Skeletal muscle cell (primary cell): ENCODE data around the gene CPNE7.

Experiments
- DNase-seq: peaks from one replicate; pipeline ENCODE4 v3.0.0-alpha.2; 2010; ENCODE audit warnings: low read depth
- H3K4me3 ChIP-seq: 2 replicates; pipeline ENCODE4 v1.5.1; 2011; ENCODE audit warnings: low read depth, mild to moderate bottlenecking, control low read depth, low read length, moderate library complexity

CPNE7 gene

GRCh38 chr16:89575247-89576152 is at the start of gene CPNE7:
Gene CPNE7 (plus strand): TSS chr16:89575758. CDS start chr16:89575898, 140 bp downstream.
- no peak for DNase-seq
- peak within 1 kb of the TSS; percentile 58 for H3K4me3 ChIP-seq

GRCh38 chr16:89529097-89529496 is 46.5 kb upstream of the CPNE7 start:
- DNase-seq = no peak
- H3K4me3 ChIP-seq = no peak overlapping the region

DNA sequence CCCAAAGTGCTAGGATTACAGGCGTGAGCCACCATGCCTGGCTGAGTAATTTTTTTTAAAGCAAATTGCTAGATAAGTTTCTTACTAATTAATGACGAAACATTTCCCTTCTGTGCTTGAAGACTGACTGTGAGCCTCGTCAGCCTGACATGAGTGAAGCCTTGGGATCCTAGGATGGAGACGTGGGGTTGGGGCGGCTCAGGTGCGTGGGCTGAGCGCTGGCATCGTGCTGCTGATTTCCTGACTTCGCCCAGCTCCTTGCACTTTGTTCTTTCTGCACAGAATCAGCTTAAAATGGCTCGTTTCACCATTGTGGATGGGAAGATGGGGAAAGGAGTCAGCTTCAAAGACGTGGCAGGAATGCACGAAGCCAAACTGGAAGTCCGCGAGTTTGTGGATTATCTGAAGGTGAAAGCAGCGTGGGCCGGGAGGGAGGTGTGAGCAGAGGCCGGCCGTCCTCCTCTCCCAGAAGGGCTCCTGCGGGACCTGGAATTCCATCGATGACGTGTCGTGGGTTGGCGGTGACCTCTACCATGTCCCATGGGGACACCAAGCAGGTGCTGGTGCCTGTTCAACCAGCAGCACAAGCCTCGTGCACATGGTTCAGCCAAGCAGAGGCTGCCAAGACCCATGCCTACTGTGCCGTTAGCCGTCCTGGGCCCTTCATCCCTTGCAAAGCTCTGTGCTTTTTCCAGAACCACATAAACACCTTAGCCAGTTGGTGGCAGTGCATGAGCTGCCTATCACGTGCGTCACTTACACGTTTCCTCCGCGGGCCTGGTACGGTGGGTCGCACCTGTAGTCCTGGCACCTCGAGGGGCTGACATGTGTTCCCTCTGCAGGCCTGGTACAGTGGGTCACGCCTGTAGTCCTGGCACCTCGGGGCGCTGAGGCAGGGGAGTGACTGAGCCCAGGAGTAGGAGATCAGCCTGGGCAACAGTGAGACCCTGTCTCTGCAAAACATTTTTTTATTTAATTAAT is 44.9 kb upstream of the CPNE7 start:
- no peak overlapping the region for H3K4me3 ChIP-seq
- DNase-seq = no peak

DNA sequence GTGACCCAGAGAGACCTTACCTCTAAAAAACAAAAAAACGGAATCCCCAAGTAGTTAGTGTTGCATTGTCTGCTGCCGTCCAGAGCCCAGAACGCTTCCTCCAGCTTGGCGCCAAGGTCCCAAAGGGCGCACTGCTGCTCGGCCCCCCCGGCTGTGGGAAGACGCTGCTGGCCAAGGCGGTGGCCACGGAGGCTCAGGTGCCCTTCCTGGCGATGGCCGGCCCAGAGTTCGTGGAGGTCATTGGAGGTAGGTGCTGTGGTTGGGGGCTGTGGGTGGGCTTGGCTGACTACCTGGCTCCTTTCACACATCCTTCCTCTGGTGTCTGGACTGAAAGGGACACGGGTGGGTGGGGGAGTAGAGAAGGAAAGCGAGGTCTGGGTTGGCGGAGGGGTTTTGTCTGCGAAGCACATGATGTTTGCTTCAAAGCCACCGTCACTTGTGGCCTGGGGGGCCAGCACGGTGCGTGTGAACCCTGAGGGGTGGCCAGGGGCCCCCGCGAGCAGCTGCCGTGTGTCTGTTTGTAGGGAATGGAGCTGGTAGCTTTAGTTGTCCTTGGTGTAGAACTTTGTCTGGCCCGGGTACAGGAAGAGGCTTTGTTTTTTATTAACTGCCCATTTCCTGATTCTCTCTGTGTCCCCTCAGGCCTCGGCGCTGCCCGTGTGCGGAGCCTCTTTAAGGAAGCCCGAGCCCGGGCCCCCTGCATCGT is 43.6 kb upstream of the CPNE7 start:
- DNase-seq = no peak

DNA sequence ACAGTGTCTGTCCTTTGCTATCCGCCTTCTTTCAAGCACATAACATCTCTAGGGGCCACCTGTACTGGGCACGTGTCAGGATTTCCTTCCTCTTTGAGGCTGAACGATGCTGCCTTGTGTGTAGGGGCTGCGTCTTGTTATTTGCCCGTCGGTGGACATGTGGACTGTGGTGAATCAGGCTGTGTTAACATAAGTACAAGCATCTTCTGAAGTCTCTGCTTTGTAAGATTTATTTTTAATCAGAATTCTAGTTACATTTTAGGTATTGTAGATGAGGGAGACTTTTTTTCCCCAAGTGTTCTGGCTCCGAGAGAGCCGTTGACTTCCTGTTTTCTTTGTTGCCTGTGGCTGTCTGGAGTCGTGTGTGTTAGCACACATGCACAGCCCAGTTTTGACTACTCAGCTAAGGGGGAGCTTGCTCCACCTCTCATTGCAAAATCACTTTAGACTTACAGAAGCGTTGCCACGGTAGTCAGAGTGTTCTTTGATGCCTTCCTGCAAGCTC is 41.3 kb upstream of the CPNE7 start:
- no peak overlapping the region for H3K4me3 ChIP-seq
- peak; percentile 39 for DNase-seq

More for the DNA sequence above, 43.6 kb upstream of the CPNE7 start:
- H3K4me3 ChIP-seq = no peak overlapping the region

DNA sequence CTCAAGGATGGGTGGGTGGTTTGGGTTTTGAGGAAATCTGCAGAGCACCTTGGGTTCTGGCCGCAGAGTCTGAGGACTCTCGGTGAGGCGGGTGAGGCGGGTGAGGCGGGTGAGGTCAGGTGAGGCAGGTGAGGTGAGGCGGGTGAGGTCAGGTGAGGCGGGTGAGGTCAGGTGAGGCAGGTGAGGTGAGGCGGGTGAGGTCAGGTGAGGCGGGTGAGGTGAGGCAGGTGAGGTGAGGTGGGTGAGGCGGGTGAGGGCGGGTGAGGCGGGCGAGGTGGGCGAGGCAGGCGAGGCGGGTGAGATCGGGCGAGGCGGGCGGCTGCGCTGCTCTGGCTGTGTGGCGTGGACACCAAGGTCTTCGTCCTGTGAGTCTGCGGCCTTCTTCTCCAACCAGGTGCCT is 39.2 kb upstream of the CPNE7 start:
- H3K4me3 ChIP-seq = no peak overlapping the region
- DNase-seq = no peak

DNA sequence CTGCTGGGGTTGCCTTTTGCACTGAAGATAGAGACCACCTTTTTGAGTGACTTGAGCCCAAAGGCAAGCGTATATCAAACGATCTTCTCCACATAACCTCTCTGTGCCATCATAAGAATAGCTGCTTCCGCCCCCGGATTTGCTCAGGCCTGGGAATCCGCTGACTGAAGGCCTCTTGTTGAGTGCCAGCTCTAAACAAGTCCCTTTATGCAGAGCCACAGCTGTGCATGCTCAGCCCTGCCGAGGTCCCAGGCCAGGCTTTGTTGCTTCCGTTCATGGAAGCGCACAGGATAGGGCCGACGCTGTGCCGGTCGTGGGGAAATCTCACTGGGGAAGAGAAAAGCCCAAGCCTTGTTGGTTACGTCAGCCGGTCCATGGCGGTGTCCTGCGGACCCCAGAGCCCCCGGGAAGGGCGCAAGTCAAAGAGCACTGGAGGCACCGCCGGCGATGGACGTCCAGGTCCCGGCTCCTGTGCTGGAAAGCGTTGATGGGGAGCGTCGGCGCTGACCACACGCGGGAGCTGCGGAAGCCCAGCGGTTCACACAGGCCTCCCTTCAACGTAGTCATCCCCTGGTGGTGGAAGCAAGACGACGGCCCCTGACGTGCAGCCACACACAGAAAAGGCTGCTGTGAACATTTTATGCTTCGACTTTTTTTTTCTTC is 38.5 kb upstream of the CPNE7 start:
- H3K4me3 ChIP-seq = no peak overlapping the region

GRCh38 chr16:89537549-89537925 is 38.0 kb upstream of the CPNE7 start:
- no peak overlapping the region for H3K4me3 ChIP-seq
- no peak for DNase-seq

More for the DNA sequence above, 38.5 kb upstream of the CPNE7 start:
- no peak for DNase-seq

- no peak overlapping the region for H3K4me3 ChIP-seq
- no peak for DNase-seq
These were observed 37.3 kb upstream of the CPNE7 start for GRCh38 chr16:89538286-89538685.

GRCh38 chr16:89540557-89540956 is 35.0 kb upstream of the CPNE7 start:
- H3K4me3 ChIP-seq = no peak overlapping the region
- DNase-seq = no peak

DNA sequence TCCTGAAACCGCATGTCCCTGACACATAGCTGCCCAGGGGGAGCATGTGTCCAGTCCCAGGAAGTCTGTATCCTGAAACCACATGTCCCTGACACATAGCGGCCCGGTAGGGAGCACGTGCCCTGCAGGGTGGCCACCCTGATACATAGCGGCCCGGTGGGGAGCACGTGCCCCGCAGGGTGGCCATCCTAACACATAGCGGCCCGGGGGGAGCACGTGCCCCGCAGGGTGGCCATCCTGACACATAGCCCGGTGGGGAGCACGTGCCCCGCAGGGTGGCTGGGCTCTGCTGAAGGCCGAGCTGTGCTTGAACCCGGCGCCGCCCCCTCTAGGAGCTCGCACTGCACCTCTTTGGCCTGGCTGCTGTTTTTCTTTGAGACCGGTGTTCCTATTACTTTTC is 33.8 kb upstream of the CPNE7 start:
- DNase-seq = no peak
- no peak overlapping the region for H3K4me3 ChIP-seq

DNA sequence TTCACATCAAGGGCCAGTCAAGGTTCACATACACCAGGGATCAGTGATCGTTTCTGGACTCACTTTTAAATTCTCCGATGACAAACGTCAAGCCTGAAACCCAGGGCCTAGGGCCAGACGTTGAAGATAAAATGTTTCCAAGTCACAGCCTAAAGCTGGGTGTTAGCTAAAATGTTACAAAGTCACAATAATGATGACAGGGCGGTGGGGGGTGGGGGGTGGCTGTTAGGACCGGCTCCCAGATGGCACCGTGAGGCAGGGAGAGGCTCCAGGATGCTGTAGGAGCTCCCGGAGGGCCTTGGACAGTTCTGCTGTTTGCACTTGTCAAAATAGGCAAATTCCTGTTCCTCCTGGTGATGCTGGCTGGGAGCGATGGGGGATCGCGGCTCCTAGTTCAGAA is 31.4 kb upstream of the CPNE7 start:
- no peak overlapping the region for H3K4me3 ChIP-seq
- DNase-seq = no peak

GRCh38 chr16:89544713-89545043 is 30.9 kb upstream of the CPNE7 start:
- H3K4me3 ChIP-seq = no peak overlapping the region
- no peak for DNase-seq

DNA sequence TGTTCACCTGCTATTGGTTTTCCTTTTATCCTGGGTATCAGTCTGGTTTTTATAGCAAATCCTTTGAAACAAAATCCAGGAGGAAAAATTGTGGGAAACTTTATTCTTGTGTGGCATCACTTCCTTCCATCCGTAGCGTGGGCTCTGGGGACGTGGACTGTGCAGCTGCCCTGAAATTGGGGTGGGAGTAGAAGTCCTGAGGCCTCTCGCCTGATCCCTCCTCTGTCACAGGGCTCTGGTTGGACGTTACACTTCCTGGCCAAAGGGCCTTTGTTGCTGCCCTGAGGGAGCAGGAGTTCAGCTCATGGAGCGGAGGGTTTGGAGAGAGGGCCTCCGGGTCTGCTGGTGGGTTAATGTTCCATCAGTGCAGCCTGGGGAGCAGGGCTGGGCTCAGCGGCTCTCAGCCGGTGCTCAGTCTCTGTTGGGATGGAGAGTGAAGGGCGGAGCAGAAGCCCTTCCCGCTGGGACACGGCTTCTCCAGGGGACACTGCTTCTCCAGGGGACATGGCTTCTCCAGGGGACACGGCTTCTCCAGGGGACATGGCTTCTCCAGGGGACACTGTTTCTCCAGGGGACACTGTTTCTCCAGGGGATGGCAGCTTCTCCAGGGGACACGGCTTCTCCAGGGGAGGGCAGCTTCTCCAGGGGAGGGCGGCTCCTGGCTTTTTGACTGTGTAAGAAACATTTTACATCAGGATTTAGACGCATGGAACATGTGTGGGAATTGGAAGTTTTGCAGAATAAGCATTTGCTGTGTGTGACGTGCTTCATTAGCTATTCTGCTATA is 30.3 kb upstream of the CPNE7 start:
- H3K4me3 ChIP-seq = no peak overlapping the region
- no peak for DNase-seq

- DNase-seq = no peak
- no peak overlapping the region for H3K4me3 ChIP-seq
These were observed 29.6 kb upstream of the CPNE7 start for GRCh38 chr16:89545831-89546574.

DNA sequence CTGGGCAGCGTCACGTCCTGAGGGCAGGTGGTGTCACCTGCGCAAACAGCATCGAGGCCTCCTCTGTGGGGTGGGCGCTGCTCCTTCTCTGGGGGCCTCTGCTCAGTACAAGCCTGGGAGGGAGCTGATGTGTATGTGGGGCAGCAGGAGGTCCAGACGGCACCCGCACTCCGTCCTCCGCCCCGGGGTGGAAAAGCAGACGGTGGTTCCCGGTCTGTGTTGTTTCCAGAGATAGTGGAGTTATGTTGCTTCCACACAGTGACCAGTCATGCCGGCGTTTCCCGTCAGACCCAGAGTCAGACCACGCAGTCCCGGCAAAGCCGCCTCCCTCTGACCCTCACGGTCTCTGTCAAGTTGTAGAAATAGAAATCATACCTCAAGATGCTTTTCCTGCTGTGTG is 28.8 kb upstream of the CPNE7 start:
- DNase-seq = no peak
- H3K4me3 ChIP-seq = no peak overlapping the region

- H3K4me3 ChIP-seq = no peak overlapping the region
- no peak for DNase-seq
These were observed 28.3 kb upstream of the CPNE7 start for GRCh38 chr16:89547291-89547690.

DNA sequence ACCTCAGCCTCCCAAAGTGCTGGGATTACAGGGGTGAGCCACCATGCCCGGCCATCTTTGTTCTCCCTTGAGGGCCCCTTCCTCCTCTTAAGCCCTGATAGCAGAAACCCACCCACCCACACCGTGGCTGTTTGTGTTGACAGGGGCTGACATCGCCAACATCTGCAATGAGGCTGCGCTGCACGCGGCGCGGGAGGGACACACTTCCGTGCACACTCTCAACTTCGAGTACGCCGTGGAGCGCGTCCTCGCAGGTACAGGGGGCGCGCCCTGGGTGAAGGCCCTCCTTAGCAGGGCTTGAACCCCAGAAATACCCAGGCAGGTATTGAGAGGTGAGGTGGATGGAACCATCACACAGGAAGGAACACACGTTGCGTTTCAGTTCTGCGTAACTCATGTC is 27.7 kb upstream of the CPNE7 start:
- DNase-seq = no peak
- H3K4me3 ChIP-seq = no peak overlapping the region
